ENCODE measurements around the gene PDIA6.

Gene PDIA6

GRCh38 chr2:10765914-10766313, 46.7 kb downstream of the PDIA6 start:
- Histone ChIP-seq H3K4me1 (ENCODE audit: control insufficient read depth in 1 of 2, insufficient read depth in 2 of 2, low read length in 2 of 2) (peaks cover 6 to 10% of the 10 kb centered on the region in 2 donors), H3K27me3 (ENCODE audit: control insufficient read depth in 1 of 2, insufficient read depth in 2 of 2, low read length in 2 of 2) (peaks cover 0 to 2% of the 10 kb centered on the region in 2 donors), H3K9ac (ENCODE audit: low read depth in 1 of 2, low read length in 2 of 2) (no peak overlapping the region), H3K27ac (ENCODE audit: low read depth, low read length) (no peak overlapping the region), H3K4me3 (ENCODE audit: low read depth in 1 of 2, low read length in 2 of 2) (no peak overlapping the region), H3K36me3 (ENCODE audit: control insufficient read depth in 1 of 2, insufficient read depth in 2 of 2, low read length in 2 of 2) (no peaks in the 10 kb centered on the region), H3K9me3 (ENCODE audit: control insufficient read depth in 1 of 2, low read length in 2 of 2) (no peaks in the 10 kb centered on the region)

DNA sequence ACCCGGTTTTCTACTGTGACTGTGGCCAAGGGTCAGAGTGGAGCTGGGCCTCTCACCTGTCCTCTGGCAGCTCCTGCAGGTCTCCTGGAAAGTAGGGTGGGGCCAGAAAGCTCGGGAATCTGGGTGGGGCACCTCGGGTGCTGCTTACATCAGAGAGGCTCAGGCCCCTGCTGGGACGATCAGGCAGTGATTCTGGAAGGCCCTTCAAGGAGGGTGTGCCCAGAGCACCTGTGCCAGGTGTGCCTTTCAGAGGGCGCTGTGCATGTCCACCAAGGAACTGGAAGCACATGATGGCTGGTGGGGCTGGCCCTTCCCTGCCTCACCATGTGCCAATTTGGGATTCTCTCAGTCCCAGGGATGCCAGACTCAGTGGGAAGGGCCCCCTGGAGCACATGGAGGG, 47.1 kb downstream of the PDIA6 start:
- peaks cover 6 to 10% of the 10 kb centered on the region in 2 donors for H3K4me1 ChIP-seq (ENCODE audit: control insufficient read depth in 1 of 2, insufficient read depth in 2 of 2, low read length in 2 of 2)
- H3K9ac ChIP-seq (ENCODE audit: low read depth in 1 of 2, low read length in 2 of 2), result no peak overlapping the region
- H3K27me3 ChIP-seq (ENCODE audit: control insufficient read depth in 1 of 2, insufficient read depth in 2 of 2, low read length in 2 of 2), result peaks cover 0 to 2% of the 10 kb centered on the region in 2 donors
- no peaks in the 10 kb centered on the region for H3K9me3 ChIP-seq (ENCODE audit: control insufficient read depth in 1 of 2, low read length in 2 of 2)
- no peaks in the 10 kb centered on the region for H3K36me3 ChIP-seq (ENCODE audit: control insufficient read depth in 1 of 2, insufficient read depth in 2 of 2, low read length in 2 of 2)
- no peak overlapping the region for H3K27ac ChIP-seq (ENCODE audit: low read depth, low read length)
- H3K4me3 ChIP-seq (ENCODE audit: low read depth in 1 of 2, low read length in 2 of 2), result no peak overlapping the region

DNA sequence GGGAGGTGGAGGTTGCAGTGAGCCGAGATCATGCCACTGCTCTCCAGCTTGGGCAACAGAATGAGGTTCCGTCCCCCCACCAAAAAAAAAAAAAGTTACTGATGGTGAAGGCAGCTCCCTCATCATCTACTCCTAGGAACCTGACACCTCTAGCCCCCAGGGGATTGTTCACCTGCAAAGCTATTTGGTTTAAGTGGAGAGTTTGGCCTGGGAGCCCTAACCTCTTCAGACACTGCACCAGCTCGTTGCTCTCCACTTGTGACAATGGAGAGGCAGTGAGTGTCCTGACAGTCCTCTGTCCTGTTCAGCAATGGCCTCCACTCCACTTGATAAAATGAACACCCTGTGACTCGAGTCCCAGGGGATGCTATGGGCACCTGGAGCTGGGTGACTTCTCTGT, 47.7 kb downstream of the PDIA6 start:
- H3K9me3 ChIP-seq (ENCODE audit: control insufficient read depth in 1 of 2, low read length in 2 of 2), result no peaks in the 10 kb centered on the region
- peaks cover 0 to 2% of the 10 kb centered on the region in 2 donors for H3K27me3 ChIP-seq (ENCODE audit: control insufficient read depth in 1 of 2, insufficient read depth in 2 of 2, low read length in 2 of 2)
- no peaks in the 10 kb centered on the region for H3K36me3 ChIP-seq (ENCODE audit: control insufficient read depth in 1 of 2, insufficient read depth in 2 of 2, low read length in 2 of 2)
- H3K4me3 ChIP-seq (ENCODE audit: low read depth in 1 of 2, low read length in 2 of 2), result no peak overlapping the region
- H3K9ac ChIP-seq (ENCODE audit: low read depth in 1 of 2, low read length in 2 of 2), result no peak overlapping the region
- H3K27ac ChIP-seq (ENCODE audit: low read depth, low read length), result no peak overlapping the region
- peaks cover 6 to 10% of the 10 kb centered on the region in 2 donors for H3K4me1 ChIP-seq (ENCODE audit: control insufficient read depth in 1 of 2, insufficient read depth in 2 of 2, low read length in 2 of 2)

- Histone ChIP-seq H3K9ac (ENCODE audit: low read depth in 1 of 2, low read length in 2 of 2) (no peak overlapping the region), H3K4me1 (ENCODE audit: control insufficient read depth in 1 of 2, insufficient read depth in 2 of 2, low read length in 2 of 2) (peaks cover 8 to 14% of the 10 kb centered on the region in 2 donors), H3K27ac (ENCODE audit: low read depth, low read length) (no peak overlapping the region), H3K9me3 (ENCODE audit: control insufficient read depth in 1 of 2, low read length in 2 of 2) (no peaks in the 10 kb centered on the region), H3K27me3 (ENCODE audit: control insufficient read depth in 1 of 2, insufficient read depth in 2 of 2, low read length in 2 of 2) (peaks cover 0 to 2% of the 10 kb centered on the region in 2 donors), H3K4me3 (ENCODE audit: low read depth in 1 of 2, low read length in 2 of 2) (no peak overlapping the region), H3K36me3 (ENCODE audit: control insufficient read depth in 1 of 2, insufficient read depth in 2 of 2, low read length in 2 of 2) (no peaks in the 10 kb centered on the region)
Measured at GRCh38 chr2:10764096-10764785, 48.3 kb downstream of the PDIA6 start.

GRCh38 chr2:10763461-10763800, 49.2 kb downstream of the PDIA6 start:
- Histone ChIP-seq H3K27me3 (ENCODE audit: control insufficient read depth in 1 of 2, insufficient read depth in 2 of 2, low read length in 2 of 2) (peaks cover 0 to 2% of the 10 kb centered on the region in 2 donors), H3K4me3 (ENCODE audit: low read depth in 1 of 2, low read length in 2 of 2) (no peak overlapping the region), H3K27ac (ENCODE audit: low read depth, low read length) (no peak overlapping the region), H3K36me3 (ENCODE audit: control insufficient read depth in 1 of 2, insufficient read depth in 2 of 2, low read length in 2 of 2) (no peaks in the 10 kb centered on the region), H3K4me1 (ENCODE audit: control insufficient read depth in 1 of 2, insufficient read depth in 2 of 2, low read length in 2 of 2) (peaks cover 13 to 18% of the 10 kb centered on the region in 2 donors), H3K9ac (ENCODE audit: low read depth in 1 of 2, low read length in 2 of 2) (no peak overlapping the region), H3K9me3 (ENCODE audit: control insufficient read depth in 1 of 2, low read length in 2 of 2) (no peaks in the 10 kb centered on the region)

GRCh38 chr2:10762651-10763460, 49.7 kb downstream of the PDIA6 start:
- Histone ChIP-seq H3K4me1 (ENCODE audit: control insufficient read depth in 1 of 2, insufficient read depth in 2 of 2, low read length in 2 of 2) (peaks cover 13 to 18% of the 10 kb centered on the region in 2 donors), H3K9me3 (ENCODE audit: control insufficient read depth in 1 of 2, low read length in 2 of 2) (no peaks in the 10 kb centered on the region), H3K9ac (ENCODE audit: low read depth in 1 of 2, low read length in 2 of 2) (no peak overlapping the region), H3K4me3 (ENCODE audit: low read depth in 1 of 2, low read length in 2 of 2) (no peak overlapping the region), H3K27me3 (ENCODE audit: control insufficient read depth in 1 of 2, insufficient read depth in 2 of 2, low read length in 2 of 2) (peaks cover 0 to 2% of the 10 kb centered on the region in 2 donors), H3K27ac (ENCODE audit: low read depth, low read length) (no peak overlapping the region), H3K36me3 (ENCODE audit: control insufficient read depth in 1 of 2, insufficient read depth in 2 of 2, low read length in 2 of 2) (no peaks in the 10 kb centered on the region)

DNA sequence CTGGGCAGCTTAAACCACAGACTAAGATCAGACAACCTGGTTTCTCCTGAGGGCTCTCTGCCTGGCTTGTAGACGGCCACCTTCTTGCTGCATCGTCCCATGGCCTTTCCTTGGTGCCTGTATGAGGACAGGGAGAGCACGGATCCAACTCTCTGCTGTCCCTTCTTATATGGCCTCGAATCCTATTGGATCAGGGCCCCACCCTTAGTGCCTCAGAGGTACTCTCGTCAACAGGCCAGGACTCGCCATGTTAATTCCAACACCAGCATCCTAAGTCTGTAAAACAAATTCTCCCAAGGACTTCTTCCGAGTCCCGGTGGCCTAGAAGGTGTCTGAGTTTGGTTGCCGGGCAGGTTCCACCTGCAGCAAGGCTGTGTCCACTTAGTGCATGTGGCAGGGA, 51.0 kb downstream of the PDIA6 start:
- H3K4me1 ChIP-seq (ENCODE audit: control insufficient read depth in 1 of 2, insufficient read depth in 2 of 2, low read length in 2 of 2), result peaks cover 13 to 18% of the 10 kb centered on the region in 2 donors
- no peaks in the 10 kb centered on the region for H3K36me3 ChIP-seq (ENCODE audit: control insufficient read depth in 1 of 2, insufficient read depth in 2 of 2, low read length in 2 of 2)
- H3K27ac ChIP-seq (ENCODE audit: low read depth, low read length), result no peak overlapping the region
- no peak overlapping the region for H3K4me3 ChIP-seq (ENCODE audit: low read depth in 1 of 2, low read length in 2 of 2)
- no peaks in the 10 kb centered on the region for H3K9me3 ChIP-seq (ENCODE audit: control insufficient read depth in 1 of 2, low read length in 2 of 2)
- peaks cover 0 to 2% of the 10 kb centered on the region in 2 donors for H3K27me3 ChIP-seq (ENCODE audit: control insufficient read depth in 1 of 2, insufficient read depth in 2 of 2, low read length in 2 of 2)
- no peak overlapping the region for H3K9ac ChIP-seq (ENCODE audit: low read depth in 1 of 2, low read length in 2 of 2)

DNA sequence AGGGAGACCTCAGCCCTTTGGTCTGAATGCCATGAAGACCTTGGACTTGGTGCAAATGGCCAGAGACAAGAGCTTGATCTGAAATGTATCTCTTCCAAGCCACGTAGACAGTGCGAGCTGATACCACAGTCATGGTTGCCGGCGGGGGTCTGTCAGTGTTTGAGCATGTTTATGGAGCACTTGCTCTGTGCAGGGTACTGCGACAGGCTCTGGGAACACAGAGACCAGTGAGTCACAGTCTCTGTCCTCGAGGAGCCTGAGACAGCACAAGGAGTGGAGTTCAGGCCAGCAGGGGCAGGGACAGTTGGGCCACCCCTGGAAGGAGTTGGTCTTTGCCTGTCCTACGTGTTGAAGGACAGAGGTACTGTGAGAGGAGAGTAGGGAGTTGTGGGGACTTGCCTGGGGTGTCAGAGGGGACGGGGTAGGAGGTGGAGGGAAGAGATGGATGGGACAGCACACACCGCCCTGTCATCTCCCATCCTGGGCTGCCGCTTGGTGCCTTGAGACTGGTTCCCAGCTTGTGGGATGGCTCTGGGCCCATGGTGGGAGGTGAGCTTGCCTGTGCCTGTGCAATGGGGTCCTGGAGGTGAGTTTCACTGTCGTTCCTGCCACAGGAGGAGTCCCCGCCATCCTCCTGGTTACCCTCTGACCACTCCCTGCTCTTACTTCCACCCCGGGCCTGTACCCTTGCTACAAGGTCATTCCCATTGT, 51.6 kb downstream of the PDIA6 start:
- Histone ChIP-seq H3K27ac (ENCODE audit: low read depth, low read length) (no peak overlapping the region), H3K9me3 (ENCODE audit: control insufficient read depth in 1 of 2, low read length in 2 of 2) (no peaks in the 10 kb centered on the region), H3K4me1 (ENCODE audit: control insufficient read depth in 1 of 2, insufficient read depth in 2 of 2, low read length in 2 of 2) (peaks cover 11 to 18% of the 10 kb centered on the region in 2 donors), H3K27me3 (ENCODE audit: control insufficient read depth in 1 of 2, insufficient read depth in 2 of 2, low read length in 2 of 2) (peaks cover 0 to 2% of the 10 kb centered on the region in 2 donors), H3K9ac (ENCODE audit: low read depth in 1 of 2, low read length in 2 of 2) (no peak overlapping the region), H3K4me3 (ENCODE audit: low read depth in 1 of 2, low read length in 2 of 2) (no peak overlapping the region), H3K36me3 (ENCODE audit: control insufficient read depth in 1 of 2, insufficient read depth in 2 of 2, low read length in 2 of 2) (no peaks in the 10 kb centered on the region)

GRCh38 chr2:10759151-10759714, 53.4 kb downstream of the PDIA6 start:
- H3K27ac ChIP-seq (ENCODE audit: low read depth, low read length), result no peak overlapping the region
- H3K9me3 ChIP-seq (ENCODE audit: control insufficient read depth in 1 of 2, low read length in 2 of 2), result no peaks in the 10 kb centered on the region
- H3K4me3 ChIP-seq (ENCODE audit: low read depth in 1 of 2, low read length in 2 of 2), result no peak overlapping the region
- no peak overlapping the region for H3K9ac ChIP-seq (ENCODE audit: low read depth in 1 of 2, low read length in 2 of 2)
- H3K36me3 ChIP-seq (ENCODE audit: control insufficient read depth in 1 of 2, insufficient read depth in 2 of 2, low read length in 2 of 2), result no peaks in the 10 kb centered on the region
- H3K27me3 ChIP-seq (ENCODE audit: control insufficient read depth in 1 of 2, insufficient read depth in 2 of 2, low read length in 2 of 2), result peaks cover 0 to 2% of the 10 kb centered on the region in 2 donors
- peaks cover 7 to 8% of the 10 kb centered on the region in 2 donors for H3K4me1 ChIP-seq (ENCODE audit: control insufficient read depth in 1 of 2, insufficient read depth in 2 of 2, low read length in 2 of 2)

Data from duodenal mucosa (tissue), 2 donors.